8988T (cell line): ENCODE measurements around the gene EDA.

Experiments
- DNase-seq: peaks from one replicate; pipeline ENCODE4 v3.0.0; 2011

Gene EDA

DNA sequence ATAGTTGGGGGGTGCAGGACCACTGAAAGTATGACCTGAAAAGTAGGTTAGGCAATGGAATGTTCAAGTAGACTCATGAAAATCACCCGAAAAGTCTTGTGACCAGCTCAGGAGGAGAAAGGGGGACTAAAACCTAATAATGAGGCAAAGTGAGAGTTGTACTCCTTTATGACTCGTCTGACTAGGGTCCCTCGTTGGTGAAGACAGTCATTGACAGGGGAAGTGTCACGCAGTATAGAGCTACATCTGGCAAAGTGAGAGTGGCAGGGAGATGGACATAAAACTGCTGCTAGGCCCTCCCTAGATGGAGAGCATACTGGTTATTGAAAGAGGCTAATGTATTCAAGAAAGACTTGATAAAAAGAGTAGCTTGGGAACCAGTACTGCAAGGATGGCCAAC, 466.8 kb downstream of the EDA start:
- no peak for DNase-seq

DNA sequence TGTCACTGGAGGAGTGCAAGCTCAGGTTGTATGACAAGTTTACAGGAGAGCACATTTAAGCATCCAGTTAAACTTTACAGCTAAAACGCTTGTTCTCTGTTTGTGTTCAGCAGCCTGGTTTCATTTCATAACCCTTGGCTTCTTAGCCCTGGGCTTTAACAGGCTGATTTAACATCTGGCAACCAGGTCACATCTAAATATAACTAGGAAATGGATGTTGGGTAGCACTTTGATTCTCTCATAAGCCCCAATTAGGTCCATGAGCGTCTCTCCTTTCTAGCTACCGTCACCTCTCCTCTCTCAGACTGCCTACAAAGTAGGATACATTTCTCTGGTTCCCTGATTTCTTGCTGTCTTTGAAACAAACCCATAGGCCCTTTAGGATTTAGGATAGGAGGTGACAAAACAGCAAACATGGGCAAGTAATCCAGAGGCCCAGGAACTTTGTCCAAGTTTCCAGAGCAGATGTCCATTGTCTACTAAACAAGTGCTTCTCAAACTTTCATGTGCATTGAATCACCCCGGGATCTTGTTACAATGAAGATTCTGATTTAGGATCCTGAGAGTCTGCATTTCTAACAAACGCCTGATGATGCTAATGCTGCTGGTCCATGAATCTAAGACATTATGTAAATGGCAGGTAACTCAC, 468.8 kb downstream of the EDA start:
- no peak for DNase-seq

DNA sequence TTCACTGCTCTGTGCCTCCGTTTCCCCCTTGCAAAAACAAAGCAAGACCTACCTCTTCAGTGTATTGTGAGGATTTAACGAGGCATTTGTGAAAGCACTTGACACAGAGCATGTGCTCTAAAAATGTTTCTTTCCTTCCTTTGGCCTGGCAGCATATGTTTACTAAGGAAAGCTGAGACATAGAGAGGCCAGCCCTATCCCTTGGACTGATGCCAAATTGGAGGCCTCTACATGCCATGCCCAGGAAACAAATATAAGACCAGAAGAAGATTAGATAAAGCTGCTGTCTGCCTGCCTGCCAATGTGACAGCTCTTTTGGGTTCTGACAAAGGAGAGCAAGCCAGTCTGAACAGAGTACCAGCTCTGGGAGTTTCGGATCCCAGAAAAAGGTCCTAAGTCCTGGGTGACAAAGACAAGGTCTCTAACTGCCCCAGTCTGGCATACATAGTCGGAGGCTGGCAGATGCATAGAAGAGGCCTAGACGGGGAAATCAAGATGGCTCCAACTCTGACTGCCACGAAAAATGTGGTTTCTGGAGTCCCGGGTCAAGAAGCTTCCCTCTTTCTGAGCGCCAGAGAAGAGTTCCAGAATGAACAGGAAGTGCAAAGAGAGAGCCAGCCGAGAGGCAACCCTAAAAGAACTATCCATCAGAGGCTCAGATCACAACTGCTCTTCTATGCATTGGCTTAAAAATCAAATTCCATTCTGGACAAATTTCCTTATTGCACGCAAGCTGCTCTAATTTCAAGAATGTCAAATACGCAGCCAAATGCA, 472.1 kb downstream of the EDA start:
- DNase-seq, result no peak

DNA sequence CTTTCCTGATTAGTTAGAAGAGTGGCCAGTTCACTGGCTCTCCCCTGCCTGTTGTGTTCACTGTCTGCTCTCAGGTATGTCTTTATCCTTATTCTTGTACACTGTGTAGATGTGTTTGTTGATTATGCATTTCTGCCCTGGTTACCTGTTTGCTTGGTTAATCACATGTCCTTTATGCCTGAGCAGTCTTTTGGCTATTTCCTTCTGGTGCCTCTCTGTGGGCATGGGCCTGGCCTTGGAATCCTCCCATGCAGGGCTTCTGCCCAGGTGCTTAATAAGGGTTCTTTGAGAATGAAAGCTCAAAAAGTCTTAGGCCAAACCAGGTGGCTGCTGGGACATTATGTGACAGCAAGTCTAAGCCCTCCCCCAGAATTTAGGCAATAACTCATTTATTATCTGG, 472.8 kb downstream of the EDA start:
- DNase-seq, result no peak
